ENCODE measurements around the gene MAST4. TPM values are rescaled to one million over a fixed set of nuclear protein-coding genes. Genes with fewer than 3 reads are reported as not detected.

MAST4 gene
- total and polyA plus RNA-seq, 2 of the 8 experiments (the other 6 are each of a cell fraction or from before 2014, with no cell fraction given) = 1.5 to 2.6 TPM

DNA sequence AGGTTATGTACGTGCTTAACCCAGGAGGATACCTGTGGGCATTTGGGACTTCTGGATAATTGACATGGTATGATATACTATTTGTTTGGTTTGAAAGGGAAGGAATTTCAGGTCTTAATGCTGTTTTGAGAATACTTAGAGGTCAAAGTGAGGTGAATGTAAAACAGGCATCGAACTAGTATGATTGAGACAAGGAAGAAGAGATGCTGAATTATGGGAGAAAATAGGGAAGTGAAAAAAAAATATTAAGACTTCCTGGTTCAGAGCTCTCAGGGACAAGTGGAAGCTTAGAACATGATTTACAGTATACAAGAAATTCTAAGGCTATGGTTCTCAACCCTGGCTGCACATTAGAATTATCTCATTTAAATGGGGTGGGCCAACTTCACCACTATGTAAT, 485.1 kb downstream of the MAST4 start (continued):
- TF ChIP-seq RBBP5 (IDR thresholded peaks at IDR 0.05; ENCODE audit: borderline replicate concordance, low read depth, low read length) (no peak), TBP (IDR thresholded peaks at IDR 0.05; ENCODE audit: low read depth, low read length) (no peak), CTCF (IDR thresholded peaks at IDR 0.05; ENCODE audit: control extremely low read depth in 1 of 3, insufficient read depth in 1 of 3, low read depth in 1 of 3, low read length in 3 of 3) (no peak), KDM5A (IDR thresholded peaks at IDR 0.05; ENCODE audit: low read length) (no peak)

Measured in H1 (cell line).